GM06990 (cell line): Measurements from ENCODE around the gene PPARGC1A.

ENCODE experiments used
- DNase-seq: peaks from one replicate; pipeline ENCODE4 v3.0.0-alpha.2; 2011; ENCODE audit not compliant: insufficient read length; ENCODE audit errors: extremely low read depth
- H3K27me3 ChIP-seq: replicated peaks from 2 replicates; pipeline ENCODE4 v1.6.0; 2011; ENCODE audit warnings: low read length; ENCODE audit not compliant: control insufficient read depth, insufficient read depth
- H3K36me3 ChIP-seq: 2 replicates; pipeline ENCODE4 v1.5.1; 2011; ENCODE audit warnings: low read length; ENCODE audit not compliant: control insufficient read depth, insufficient read depth
- H3K4me3 ChIP-seq: replicated peaks from 2 replicates; pipeline ENCODE4 v1.5.1; 2011; ENCODE audit warnings: low read depth, mild to moderate bottlenecking, control low read depth, low read length
- CTCF ChIP-seq: IDR thresholded peaks from 2 replicates; pipeline ENCODE4 v1.5.1; 2011; ENCODE audit warnings: low read length, control low read depth, mild to moderate bottlenecking, inconsistent platforms; ENCODE audit not compliant: insufficient read depth, poor library complexity, severe bottlenecking

The PPARGC1A gene

DNA sequence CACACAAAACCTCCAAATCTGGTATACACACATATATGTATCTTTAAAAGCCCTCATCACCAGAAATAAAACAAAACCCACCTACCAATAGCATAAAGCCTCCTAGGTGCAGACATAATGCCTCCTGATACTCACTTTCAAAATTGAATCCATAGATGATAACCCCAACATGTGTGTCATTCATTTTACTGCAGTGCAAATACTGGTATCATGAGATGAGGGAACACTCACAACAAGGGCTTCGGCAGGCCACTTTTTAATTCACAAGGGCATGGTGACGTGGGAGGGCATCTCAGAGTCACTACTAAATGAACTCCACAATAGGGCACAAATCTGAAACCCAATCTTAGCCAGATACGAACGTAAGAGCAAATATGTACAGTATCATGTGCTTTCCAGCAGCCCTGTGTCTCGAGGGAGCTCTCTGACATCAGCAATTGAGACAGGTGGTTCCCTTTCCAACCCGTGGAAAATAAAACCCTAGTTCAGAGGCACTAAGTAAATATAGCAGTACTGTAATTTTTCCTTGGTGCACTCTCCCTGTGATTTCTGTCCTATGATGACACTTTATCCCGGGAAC lies 14.1 kb upstream of the PPARGC1A start:
- no peaks in the 10 kb centered on the region for H3K36me3 ChIP-seq
- TF ChIP-seq CTCF: no peak
- DNase-seq: no peak

DNA sequence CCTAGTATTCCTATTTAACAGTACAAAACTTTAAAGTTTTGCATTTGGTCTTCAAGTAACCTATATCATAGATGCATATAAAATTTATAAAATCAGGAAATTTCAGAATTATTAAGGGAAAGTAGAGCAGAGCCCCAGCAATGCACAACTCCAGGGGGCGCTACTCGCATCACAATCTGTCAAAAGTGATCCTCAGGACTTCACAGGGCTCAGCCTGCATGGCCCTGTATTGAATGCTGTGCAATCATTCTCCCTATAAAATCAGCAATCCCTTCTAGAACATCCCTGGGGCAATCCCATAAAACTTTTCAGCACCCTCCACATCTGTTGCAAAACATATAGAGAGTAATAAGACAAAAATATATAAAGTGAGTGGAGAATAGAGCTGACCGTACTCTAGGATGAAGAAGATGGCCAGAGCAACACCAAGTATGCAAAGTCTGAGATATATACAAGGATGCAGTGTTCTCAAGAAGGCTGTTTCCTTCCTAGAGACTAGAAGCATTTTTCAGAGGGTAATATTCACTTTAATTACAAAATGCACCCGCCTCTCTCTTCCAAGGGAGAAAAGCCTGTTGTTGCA lies 12.5 kb upstream of the PPARGC1A start:
- H3K36me3 ChIP-seq: no peaks in the 10 kb centered on the region
- no peak overlapping the region for H3K4me3 ChIP-seq
- TF ChIP-seq CTCF: peak; percentile 7
- H3K27me3 ChIP-seq: no peaks in the 10 kb centered on the region
- DNase-seq: no peak

More for the DNA sequence above, 14.1 kb upstream of the PPARGC1A start:
- H3K4me3 ChIP-seq: no peak overlapping the region
- H3K27me3 ChIP-seq: no peaks in the 10 kb centered on the region

- DNase-seq: no peak
- Histone ChIP-seq H3K27me3 (no peaks in the 10 kb centered on the region), H3K4me3 (no peak overlapping the region), H3K36me3 (no peaks in the 10 kb centered on the region)
- TF ChIP-seq CTCF: no peak
These were observed 10.8 kb upstream of the PPARGC1A start for GRCh38 chr4:23900636-23901035.

- TF ChIP-seq CTCF: no peak
- DNase-seq: no peak
- Histone ChIP-seq H3K4me3 (no peak overlapping the region), H3K27me3 (no peaks in the 10 kb centered on the region), H3K36me3 (no peaks in the 10 kb centered on the region)
These were observed 9.7 kb upstream of the PPARGC1A start for GRCh38 chr4:23899565-23899964.

GRCh38 chr4:23897564-23898109 lies 7.8 kb upstream of the PPARGC1A start:
- H3K27me3 ChIP-seq: no peaks in the 10 kb centered on the region
- H3K4me3 ChIP-seq: no peak overlapping the region
- TF ChIP-seq CTCF: no peak
- H3K36me3 ChIP-seq: no peaks in the 10 kb centered on the region
- no peak for DNase-seq
